Smooth muscle cell (in vitro differentiated cells): ENCODE data around the gene MRTFA. TPM values are rescaled to one million over a fixed set of nuclear protein-coding genes. Genes with fewer than 3 reads are reported as not detected.

Experiments
- DNase-seq: peaks from one replicate; lab custom pipeline; 2025; ENCODE audit not compliant: unreplicated experiment; lab: John Stamatoyannopoulos, UW
- H2AFZ ChIP-seq: fragments of 200-600 bp; sonication (generic); 2 replicates; pipeline ENCODE4 v1.6.0; 2016; ENCODE audit warnings: antibody characterized with exemption, low read depth, mild to moderate bottlenecking
- H3F3A ChIP-seq: fragments of 200-600 bp; sonication (generic); 2 replicates; pipeline ENCODE4 v1.6.0; 2017; ENCODE audit warnings: antibody characterized with exemption, low read depth
- H3K27ac ChIP-seq: fragments of 200-600 bp; sonication (generic); 2 replicates; pipeline ENCODE4 v1.5.1; 2016; ENCODE audit warnings: low read depth, mild to moderate bottlenecking
- H3K27me3 ChIP-seq: fragments of 200-600 bp; sonication (generic); 2 replicates; pipeline ENCODE4 v1.6.1; 2016; ENCODE audit warnings: low read depth, mild to moderate bottlenecking
- H3K36me3 ChIP-seq: fragments of 200-600 bp; sonication (generic); 2 replicates; pipeline ENCODE4 v1.5.1; 2016; ENCODE audit warnings: low read depth
- H3K4me1 ChIP-seq: fragments of 200-600 bp; sonication (generic); 2 replicates; pipeline ENCODE4 v1.5.1; 2016; ENCODE audit warnings: low read depth
- H3K4me2 ChIP-seq: fragments of 200-600 bp; sonication (generic); 2 replicates; pipeline ENCODE4 v1.6.0; 2016; ENCODE audit warnings: mild to moderate bottlenecking
- H3K4me3 ChIP-seq: fragments of 200-600 bp; sonication (generic); 2 replicates; pipeline ENCODE4 v1.5.1; 2016; ENCODE audit warnings: mild to moderate bottlenecking
- H3K79me2 ChIP-seq: fragments of 200-600 bp; sonication (generic); 2 replicates; pipeline ENCODE4 v1.6.0; 2016; ENCODE audit warnings: low read depth, mild to moderate bottlenecking
- H3K9ac ChIP-seq: fragments of 200-600 bp; sonication (generic); 2 replicates; pipeline ENCODE4 v1.6.0; 2016; ENCODE audit warnings: low read depth
- H3K9me3 ChIP-seq: fragments of 200-600 bp; sonication (generic); replicated peaks from 2 replicates; pipeline ENCODE4 v1.5.1; 2016; ENCODE audit warnings: low read depth
- H4K20me1 ChIP-seq: fragments of 200-600 bp; sonication (generic); 2 replicates; pipeline ENCODE4 v1.6.0; 2016; ENCODE audit warnings: low read depth
- CTCF ChIP-seq: fragments of 200-600 bp; sonication (generic); IDR thresholded peaks from 2 replicates; pipeline ENCODE4 v1.5.1; 2017; ENCODE audit warnings: borderline replicate concordance, mild to moderate bottlenecking, antibody characterized with exemption; ENCODE audit not compliant: insufficient read depth, poor library complexity, severe bottlenecking
- WGBS: methylation state at CpG from one replicate; pipeline ENCODE4 v1.1.7; 2016; ENCODE audit warnings: low lambda C conversion rate; 5-methylcytosine and 5-hydroxymethylcytosine counted together
- polyA plus RNA-seq: library from polyadenylated mRNA; unstranded; fragments of >200 nt; fragmentation: Nextera tagmentation; extraction: Ambion mirVana; gene quantifications from 2 replicates; pipeline ENCODE4 v1.2.1, GENCODE V29; 2016
- total RNA-seq: library from RNA; depleted of rRNA; stranded (reverse); fragments of >200 nt; gene quantifications from 2 replicates; pipeline ENCODE4 v1.2.3, GENCODE V29; 2014

MRTFA gene
- total and polyA plus RNA-seq, 2 experiments from 2014 or later, result 25.5 to 41.7 TPM

- no peak for DNase-seq
- H2AFZ ChIP-seq, result no peak overlapping the region
- 97% methylated on average over 28 of the region's 28 CpGs for WGBS
- H4K20me1 ChIP-seq, result peaks cover 20% of the 10 kb centered on the region
- H3K36me3 ChIP-seq, result no peaks in the 10 kb centered on the region
- H3K4me2 ChIP-seq, result no peak overlapping the region
- H3F3A ChIP-seq, result peaks cover 4% of the 10 kb centered on the region
- H3K4me1 ChIP-seq, result no peaks in the 10 kb centered on the region
- no peaks in the 10 kb centered on the region for H3K9me3 ChIP-seq
- TF ChIP-seq CTCF, result no peak
- H3K79me2 ChIP-seq, result no peaks in the 10 kb centered on the region
- H3K27ac ChIP-seq, result no peak overlapping the region
- no peaks in the 10 kb centered on the region for H3K27me3 ChIP-seq
- H3K9ac ChIP-seq, result no peak overlapping the region
- H3K4me3 ChIP-seq, result no peak overlapping the region
Measured at GRCh38 chr22:40405178-40406062, 231.1 kb downstream of the MRTFA start.

GRCh38 chr22:40404251-40405177 lies 232.0 kb downstream of the MRTFA start:
- Histone ChIP-seq H3K4me2 (no peak overlapping the region), H3K27ac (no peak overlapping the region), H3K27me3 (no peaks in the 10 kb centered on the region), H2AFZ (no peak overlapping the region), H4K20me1 (peaks cover 19% of the 10 kb centered on the region), H3K4me3 (no peak overlapping the region), H3K79me2 (no peaks in the 10 kb centered on the region), H3F3A (peaks cover 4% of the 10 kb centered on the region), H3K9me3 (no peaks in the 10 kb centered on the region), H3K36me3 (no peaks in the 10 kb centered on the region), H3K9ac (no peak overlapping the region), H3K4me1 (no peaks in the 10 kb centered on the region)
- TF ChIP-seq CTCF, result no peak
- 95% methylated on average over 25 of the region's 25 CpGs for WGBS
- no peak for DNase-seq

GRCh38 chr22:40403651-40404050 lies 232.9 kb downstream of the MRTFA start:
- H4K20me1 ChIP-seq, result peaks cover 18% of the 10 kb centered on the region
- H3K4me3 ChIP-seq, result no peak overlapping the region
- no peak overlapping the region for H3K9ac ChIP-seq
- no peak overlapping the region for H3K27ac ChIP-seq
- no peaks in the 10 kb centered on the region for H3K4me1 ChIP-seq
- no peak for TF ChIP-seq CTCF
- H3K4me2 ChIP-seq, result no peak overlapping the region
- DNase-seq, result no peak
- 96% methylated on average over 7 of the region's 7 CpGs for WGBS
- H3K79me2 ChIP-seq, result no peaks in the 10 kb centered on the region
- H3K27me3 ChIP-seq, result no peaks in the 10 kb centered on the region
- H3K36me3 ChIP-seq, result no peaks in the 10 kb centered on the region
- peaks cover 4% of the 10 kb centered on the region for H3F3A ChIP-seq
- no peaks in the 10 kb centered on the region for H3K9me3 ChIP-seq
- no peak overlapping the region for H2AFZ ChIP-seq
